Activated T-helper 17 cell treated with anti-CD3 and anti-CD28 coated beads, Interleukin-2, amount 50 U/mL, for 72 hours (primary cell): ENCODE measurements around the gene ZFP62. TPM values are rescaled to one million over a fixed set of nuclear protein-coding genes. Genes with fewer than 3 reads are reported as not detected.
"Not testable (repeated sequence)": the region's sequence is repeated elsewhere in the genome, so short reads cannot be mapped to it uniquely, and the experiment has no call there.

Source experiments
- ATAC-seq: fragments of 150-1000 bp; cut with Tn5 transposase; replicated peaks from 2 replicates; pipeline ENCODE4 v1.10.0; 2021; ENCODE audit warnings: mild to moderate bottlenecking, moderate library complexity
- H3K27ac Mint-ChIP-seq: one replicate; pipeline ENCODE4 v1.8.0; 2022; ENCODE audit warnings: mixed read lengths
- H3K27me3 Mint-ChIP-seq: one replicate; pipeline ENCODE4 v1.8.0; 2022; ENCODE audit warnings: mixed read lengths
- H3K36me3 Mint-ChIP-seq: one replicate; pipeline ENCODE4 v1.8.0; 2022; ENCODE audit warnings: low read depth, mild to moderate bottlenecking, mixed read lengths
- H3K4me1 Mint-ChIP-seq: one replicate; pipeline ENCODE4 v1.8.0; 2022; ENCODE audit warnings: mixed read lengths
- H3K4me3 Mint-ChIP-seq: one replicate; pipeline ENCODE4 v1.8.0; 2022; ENCODE audit warnings: mild to moderate bottlenecking, mixed read lengths
- H3K9me3 Mint-ChIP-seq: one replicate; pipeline ENCODE4 v1.8.0; 2022; ENCODE audit warnings: mixed read lengths
- total RNA-seq, 2 donors: library from RNA; stranded (reverse); gene quantifications; one replicate each; pipeline ENCODE4 v1.2.3, GENCODE V29; 2022

The ZFP62 gene
- total RNA-seq, 2 donors from 2014 or later, result 16.6 to 20.8 TPM

DNA sequence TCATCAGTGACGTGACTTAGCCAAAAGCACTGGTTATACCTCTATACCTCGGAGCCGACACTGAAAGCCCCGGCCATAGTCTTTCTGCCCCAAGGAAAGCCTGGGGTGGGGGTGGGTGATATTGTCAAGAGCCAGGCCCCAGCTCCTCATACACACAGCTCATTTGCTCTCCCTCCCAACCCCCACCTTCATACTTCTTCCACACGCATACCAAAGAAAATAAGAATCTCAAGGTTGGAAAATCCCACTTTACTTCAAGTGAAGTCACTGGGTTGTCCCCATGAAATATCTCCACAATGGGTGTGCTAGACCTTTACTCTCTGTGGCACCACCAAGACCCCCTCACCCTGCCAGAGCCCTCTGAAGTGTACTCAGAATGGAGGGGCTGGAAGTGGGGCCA lies 31.4 kb downstream of the ZFP62 start:
- H3K4me1 Mint-ChIP-seq, result peaks cover 27% of the 10 kb centered on the region
- H3K9me3 Mint-ChIP-seq, result no peaks in the 10 kb centered on the region
- no peak for ATAC-seq
- H3K36me3 Mint-ChIP-seq, result peaks cover 37% of the 10 kb centered on the region
- peak overlapping the region; percentile 92 for H3K27ac Mint-ChIP-seq
- no peaks in the 10 kb centered on the region for H3K27me3 Mint-ChIP-seq
- H3K4me3 Mint-ChIP-seq, result peak overlapping the region; percentile 92

- peaks cover 31% of the 10 kb centered on the region for H3K4me1 Mint-ChIP-seq
- H3K9me3 Mint-ChIP-seq, H3K27me3 Mint-ChIP-seq, ATAC-seq: not testable (repeated sequence)
- peaks cover 30% of the 10 kb centered on the region for H3K36me3 Mint-ChIP-seq
- peak overlapping the region; percentile 92 for H3K27ac Mint-ChIP-seq
- H3K4me3 Mint-ChIP-seq, result peak overlapping the region; percentile 92
These were observed 32.1 kb downstream of the ZFP62 start for GRCh38 chr5:180828756-180829531.

DNA sequence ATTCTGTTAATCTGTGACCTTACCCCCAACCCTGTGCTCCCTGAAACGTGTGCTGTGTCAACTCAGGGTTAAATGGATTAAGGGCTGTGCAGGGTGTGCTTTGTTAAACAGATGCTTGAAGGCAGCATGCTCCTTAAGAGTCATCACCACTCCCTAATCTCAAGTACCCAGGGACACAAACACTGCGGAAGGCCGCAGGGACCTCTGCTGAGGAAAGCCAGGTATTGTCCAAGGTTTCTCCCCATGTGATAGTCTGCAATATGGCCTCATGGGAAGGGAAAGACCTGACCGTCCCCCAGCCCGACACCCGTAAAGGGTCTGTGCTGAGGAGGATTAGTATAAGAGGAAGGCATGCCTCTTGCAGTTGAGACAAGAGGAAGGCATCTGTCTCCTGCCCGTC lies 33.7 kb downstream of the ZFP62 start:
- peaks cover 28% of the 10 kb centered on the region for H3K36me3 Mint-ChIP-seq
- peaks cover 31% of the 10 kb centered on the region for H3K4me1 Mint-ChIP-seq
- H3K9me3 Mint-ChIP-seq, H3K27ac Mint-ChIP-seq, H3K27me3 Mint-ChIP-seq, H3K4me3 Mint-ChIP-seq, ATAC-seq: not testable (repeated sequence)

DNA sequence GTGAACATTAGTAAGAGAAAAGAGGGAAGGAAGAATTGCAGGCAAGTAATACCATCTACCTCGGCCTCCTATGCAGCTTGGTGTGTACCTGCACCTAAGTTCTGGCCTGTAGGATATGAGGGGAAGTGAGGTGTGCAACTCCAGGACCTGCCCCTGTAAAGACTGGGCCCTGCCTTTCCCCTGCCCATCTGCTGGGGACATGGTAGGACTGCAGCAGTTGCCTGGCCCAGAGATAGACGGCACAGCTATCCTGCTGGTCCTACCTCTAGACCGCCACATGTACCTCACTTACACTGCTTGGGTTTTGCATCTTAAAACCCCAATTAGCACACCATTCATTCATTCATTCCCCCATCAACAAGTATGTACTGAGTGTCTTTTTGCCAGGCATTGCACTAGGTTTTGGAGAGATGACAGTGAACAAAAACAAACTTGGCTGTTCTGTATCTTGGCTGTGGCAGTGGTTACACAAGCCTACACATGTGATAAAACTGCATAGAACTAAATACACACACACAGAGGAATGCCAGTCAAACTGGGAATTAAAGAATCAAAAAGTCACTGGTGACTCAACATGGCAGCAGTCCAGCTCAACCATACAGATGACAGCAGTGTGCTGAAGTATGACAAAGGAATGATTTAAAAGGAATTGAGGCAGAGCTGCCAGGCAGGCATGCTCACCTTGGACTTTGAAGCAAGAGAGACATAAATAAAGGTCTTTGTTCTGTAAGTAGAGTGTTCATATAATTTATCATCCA lies 35.1 kb downstream of the ZFP62 start:
- no peak overlapping the region for H3K4me3 Mint-ChIP-seq
- peak; percentile 85 for ATAC-seq
- no peaks in the 10 kb centered on the region for H3K9me3 Mint-ChIP-seq
- peak overlapping the region; percentile 54 for H3K27ac Mint-ChIP-seq
- H3K27me3 Mint-ChIP-seq, result no peaks in the 10 kb centered on the region
- H3K36me3 Mint-ChIP-seq, result peaks cover 18% of the 10 kb centered on the region
- H3K4me1 Mint-ChIP-seq, result peaks cover 31% of the 10 kb centered on the region

GRCh38 chr5:180824630-180825476 lies 36.2 kb downstream of the ZFP62 start:
- ATAC-seq, result no peak
- Mint-ChIP-seq H3K4me3 (peak overlapping the region; percentile 8), H3K27ac (peak overlapping the region; percentile 54), H3K9me3 (no peaks in the 10 kb centered on the region), H3K4me1 (peaks cover 26% of the 10 kb centered on the region), H3K36me3 (peaks cover 9% of the 10 kb centered on the region), H3K27me3 (no peaks in the 10 kb centered on the region)

DNA sequence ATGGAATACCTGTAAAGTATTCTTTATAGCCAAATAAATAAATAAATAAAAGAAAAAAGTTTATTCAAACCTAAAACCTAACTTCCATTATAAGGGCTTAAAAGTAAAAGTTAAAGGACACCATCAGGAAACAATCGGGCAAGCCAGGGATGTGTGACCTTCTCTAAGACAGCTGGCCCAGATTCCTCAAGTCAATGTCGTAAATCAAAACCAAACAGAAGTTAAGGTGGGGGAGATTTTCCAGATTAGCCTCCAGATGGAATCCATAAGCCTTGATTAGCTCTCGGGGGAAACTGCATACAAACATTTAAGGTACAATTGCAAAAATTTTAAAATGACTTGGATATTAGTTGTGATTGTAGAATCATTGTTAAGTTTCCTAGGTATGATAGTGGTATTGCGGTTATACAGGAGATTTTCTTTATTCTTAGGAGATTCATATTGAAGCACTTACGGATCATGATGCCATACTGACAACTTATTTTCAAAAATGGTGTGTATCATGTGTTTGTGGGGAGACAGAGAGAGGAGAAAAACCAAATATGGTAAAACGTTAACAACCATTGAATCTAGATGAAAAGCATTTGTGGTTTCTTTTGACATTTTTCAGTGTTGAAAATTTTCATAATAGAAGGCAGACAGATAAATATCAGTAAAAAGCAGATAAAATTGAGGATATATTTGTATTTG lies 37.0 kb downstream of the ZFP62 start:
- Mint-ChIP-seq H3K9me3 (no peaks in the 10 kb centered on the region), H3K36me3 (peaks cover 1% of the 10 kb centered on the region), H3K4me1 (peaks cover 20% of the 10 kb centered on the region), H3K27ac (peak overlapping the region; percentile 12), H3K4me3 (no peak overlapping the region), H3K27me3 (no peaks in the 10 kb centered on the region)
- ATAC-seq, result no peak

DNA sequence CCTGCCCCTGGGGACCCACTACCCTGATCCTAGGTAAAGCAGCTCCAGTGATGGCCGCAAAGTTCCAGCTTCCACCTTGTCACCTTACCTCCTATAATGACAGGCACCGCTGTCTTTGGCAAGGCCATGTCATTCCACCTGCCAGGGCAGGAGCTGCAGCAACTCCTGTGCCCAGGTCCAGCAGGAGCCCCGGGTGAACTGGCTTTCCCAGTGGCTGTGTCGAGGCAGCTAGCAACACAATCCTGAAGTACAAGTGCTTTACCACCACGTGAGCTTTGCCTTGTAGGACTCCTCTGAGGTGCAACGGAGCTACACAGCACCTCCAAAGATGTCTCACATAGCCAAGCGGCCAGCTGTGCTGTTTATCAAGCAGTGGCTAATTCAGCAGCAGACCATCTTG lies 37.7 kb downstream of the ZFP62 start:
- H3K4me1 Mint-ChIP-seq, result peaks cover 20% of the 10 kb centered on the region
- no peaks in the 10 kb centered on the region for H3K36me3 Mint-ChIP-seq
- no peak for ATAC-seq
- no peaks in the 10 kb centered on the region for H3K9me3 Mint-ChIP-seq
- no peak overlapping the region for H3K27ac Mint-ChIP-seq
- no peaks in the 10 kb centered on the region for H3K27me3 Mint-ChIP-seq
- no peak overlapping the region for H3K4me3 Mint-ChIP-seq

- H3K4me1 Mint-ChIP-seq, result peaks cover 23% of the 10 kb centered on the region
- H3K9me3 Mint-ChIP-seq, result no peaks in the 10 kb centered on the region
- H3K36me3 Mint-ChIP-seq, result no peaks in the 10 kb centered on the region
- H3K27me3 Mint-ChIP-seq, result no peaks in the 10 kb centered on the region
- no peak overlapping the region for H3K4me3 Mint-ChIP-seq
- no peak for ATAC-seq
- no peak overlapping the region for H3K27ac Mint-ChIP-seq
These were observed 39.5 kb downstream of the ZFP62 start for GRCh38 chr5:180821538-180821937.

- Mint-ChIP-seq H3K27ac (no peak overlapping the region), H3K36me3 (no peaks in the 10 kb centered on the region), H3K4me3 (no peak overlapping the region), H3K4me1 (peaks cover 17% of the 10 kb centered on the region), H3K9me3 (no peaks in the 10 kb centered on the region), H3K27me3 (no peaks in the 10 kb centered on the region)
- no peak for ATAC-seq
These were observed 40.2 kb downstream of the ZFP62 start for GRCh38 chr5:180820788-180821321.

GRCh38 chr5:180818677-180819341 lies 42.3 kb downstream of the ZFP62 start:
- no peak for ATAC-seq
- Mint-ChIP-seq H3K9me3 (no peaks in the 10 kb centered on the region), H3K27ac (no peak overlapping the region), H3K27me3 (no peaks in the 10 kb centered on the region), H3K36me3 (no peaks in the 10 kb centered on the region), H3K4me3 (no peak overlapping the region), H3K4me1 (peaks cover 21% of the 10 kb centered on the region)

- Mint-ChIP-seq H3K27me3 (no peaks in the 10 kb centered on the region), H3K4me3 (no peak overlapping the region), H3K9me3 (no peaks in the 10 kb centered on the region), H3K36me3 (no peaks in the 10 kb centered on the region), H3K27ac (no peak overlapping the region), H3K4me1 (peaks cover 26% of the 10 kb centered on the region)
- ATAC-seq, result peak; percentile 23
These were observed 43.0 kb downstream of the ZFP62 start for GRCh38 chr5:180817893-180818674.

DNA sequence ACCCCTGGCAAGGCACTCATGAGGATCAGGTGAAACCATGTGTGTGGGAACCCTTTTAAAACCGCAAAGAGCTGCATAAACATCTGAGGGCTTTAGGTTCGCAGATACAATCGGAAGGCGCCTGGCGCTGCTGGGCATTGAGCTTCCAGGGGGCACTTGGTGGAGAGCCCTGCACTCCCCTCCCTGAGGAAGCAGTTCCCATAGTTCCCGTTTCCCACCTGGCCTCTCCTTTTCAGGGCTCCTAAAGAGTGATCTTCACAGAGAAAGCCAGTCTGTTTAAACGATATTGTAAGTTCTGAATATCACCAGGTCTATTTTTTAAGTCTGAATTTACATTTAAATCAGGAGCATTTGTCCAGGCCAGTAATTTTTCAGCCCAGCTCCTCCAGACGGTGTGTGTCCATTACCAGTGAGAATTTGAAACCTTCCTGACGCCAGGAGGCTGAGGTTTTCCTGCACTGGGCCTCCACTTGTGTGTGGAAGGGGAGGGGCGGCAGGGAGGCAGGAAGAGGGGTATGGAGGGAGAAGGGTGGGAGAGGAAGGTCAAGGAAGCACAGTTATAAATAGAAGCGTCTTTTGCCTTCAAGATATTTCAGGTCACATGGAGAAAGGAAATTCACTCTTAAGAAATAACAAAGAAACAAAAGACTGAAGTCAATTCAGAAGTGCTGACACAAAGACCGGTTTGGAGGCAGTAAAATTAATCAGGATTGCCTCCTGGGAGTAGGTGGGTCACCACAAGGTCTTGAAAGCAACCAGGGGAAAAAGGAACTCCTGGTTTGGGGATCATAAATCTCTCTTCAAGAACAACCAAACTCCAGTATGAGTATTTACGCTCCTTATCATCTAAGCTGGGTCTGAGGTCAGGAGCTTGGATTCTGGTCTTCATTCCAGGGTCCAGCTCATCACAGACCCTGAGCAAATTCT lies 44.2 kb downstream of the ZFP62 start:
- no peak overlapping the region for H3K27ac Mint-ChIP-seq
- H3K4me1 Mint-ChIP-seq, result peaks cover 31% of the 10 kb centered on the region
- peak overlapping the region; percentile 67 for H3K4me3 Mint-ChIP-seq

More for the DNA sequence above, 44.2 kb downstream of the ZFP62 start:
- no peaks in the 10 kb centered on the region for H3K9me3 Mint-ChIP-seq
- no peaks in the 10 kb centered on the region for H3K36me3 Mint-ChIP-seq
- no peak for ATAC-seq
- H3K27me3 Mint-ChIP-seq, result no peaks in the 10 kb centered on the region
